B cell (primary cell): ENCODE results near the gene C5.

ENCODE experiments used
- CTCF ChIP-seq: fragments of 200-600 bp; IDR thresholded peaks from one replicate; pipeline ENCODE4 v1.8.0; 2022; ENCODE audit warnings: antibody characterized with exemption, mild to moderate bottlenecking
- EZH2 ChIP-seq: IDR thresholded peaks from 2 replicates; pipeline ENCODE4 v1.6.1; 2012; ENCODE audit warnings: borderline replicate concordance, low read depth, mild to moderate bottlenecking, moderate library complexity, low read length; ENCODE audit not compliant: insufficient read depth, poor library complexity, severe bottlenecking

GRCh38 chr9:120902569-120903535, 147.2 kb downstream of the C5 start:
- no peak for TF ChIP-seq CTCF
- no peak for TF ChIP-seq EZH2
